H9 (cell line): ENCODE data around the gene RAB22A. TPM values are rescaled to one million over a fixed set of nuclear protein-coding genes. Genes with fewer than 3 reads are reported as not detected.
A peak's percentile ranks its signal among the peaks of the same experiment; 100 is the strongest.

Source experiments
- DNase-seq: peaks from one replicate; pipeline ENCODE4 v3.0.0-alpha.2; 2017
- H2AFZ ChIP-seq: one replicate; pipeline ENCODE4 v1.6.1; 2013; ENCODE audit warnings: mild to moderate bottlenecking, low read length, control low read depth, moderate library complexity
- H2AK5ac ChIP-seq: 2 replicates; pipeline ENCODE4 v1.6.1; 2013; ENCODE audit warnings: low read length, control low read depth, mixed read lengths; ENCODE audit not compliant: insufficient read length
- H2BK120ac ChIP-seq: one replicate; pipeline ENCODE4 v1.6.1; 2013; ENCODE audit warnings: low read depth, mild to moderate bottlenecking, low read length, control low read depth, inconsistent platforms; ENCODE audit not compliant: poor library complexity, severe bottlenecking
- H2BK12ac ChIP-seq: 2 replicates; pipeline ENCODE4 v1.6.1; 2013; ENCODE audit warnings: low read length, control low read depth, mixed read lengths, low read depth; ENCODE audit not compliant: insufficient read length
- H2BK15ac ChIP-seq: 2 replicates; pipeline ENCODE4 v1.6.1; 2013; ENCODE audit warnings: low read depth, low read length, control low read depth
- H2BK20ac ChIP-seq: one replicate; pipeline ENCODE4 v1.6.1; 2013; ENCODE audit warnings: low read depth, mild to moderate bottlenecking, low read length, control low read depth, inconsistent platforms; ENCODE audit not compliant: poor library complexity, severe bottlenecking
- H2BK5ac ChIP-seq: 2 replicates; pipeline ENCODE4 v1.6.1; 2013; ENCODE audit warnings: low read length, control low read depth, mixed read lengths; ENCODE audit not compliant: insufficient read length
- H3K14ac ChIP-seq: 2 replicates; pipeline ENCODE4 v1.6.1; 2013; ENCODE audit warnings: low read length, control low read depth; ENCODE audit not compliant: insufficient read depth
- H3K18ac ChIP-seq: 2 replicates; pipeline ENCODE4 v1.6.1; 2013; ENCODE audit warnings: low read depth, mild to moderate bottlenecking, mixed read lengths, low read length, control low read depth; ENCODE audit not compliant: insufficient read length
- H3K23ac ChIP-seq: 2 replicates; pipeline ENCODE4 v1.6.1; 2013; ENCODE audit warnings: low read length, control low read depth, mixed read lengths, low read depth; ENCODE audit not compliant: insufficient read length
- H3K23me2 ChIP-seq: 2 replicates; pipeline ENCODE4 v1.6.1; 2013; ENCODE audit warnings: low read depth, mild to moderate bottlenecking, mixed read lengths, low read length, control low read depth; ENCODE audit not compliant: insufficient read length, poor library complexity, severe bottlenecking
- H3K27ac ChIP-seq: 2 replicates; pipeline ENCODE4 v1.5.1; 2013; ENCODE audit warnings: low read length, control low read depth, mixed read lengths, low read depth; ENCODE audit not compliant: insufficient read length
- H3K27me3 ChIP-seq: 2 replicates; pipeline ENCODE4 v1.6.1; 2013; ENCODE audit warnings: low read length, control low read depth, inconsistent platforms; ENCODE audit not compliant: insufficient read depth
- H3K4ac ChIP-seq: 2 replicates; pipeline ENCODE4 v1.6.1; 2013; ENCODE audit warnings: low read depth, mild to moderate bottlenecking, control low read depth, inconsistent platforms, low read length, moderate library complexity
- H3K4me1 ChIP-seq: 2 replicates; pipeline ENCODE4 v1.6.1; 2013; ENCODE audit warnings: low read length, control low read depth, inconsistent platforms; ENCODE audit not compliant: insufficient read depth
- H3K4me2 ChIP-seq: 2 replicates; pipeline ENCODE4 v1.6.1; 2013; ENCODE audit warnings: low read length, control low read depth, mixed read lengths; ENCODE audit not compliant: insufficient read length, insufficient read depth
- H3K56ac ChIP-seq: 2 replicates; pipeline ENCODE4 v1.6.1; 2013; ENCODE audit warnings: low read depth, mild to moderate bottlenecking, mixed read lengths, low read length, control low read depth; ENCODE audit not compliant: insufficient read length
- H3K79me1 ChIP-seq: 2 replicates; pipeline ENCODE4 v1.6.1; 2013; ENCODE audit warnings: low read depth, mild to moderate bottlenecking, moderate library complexity, low read length, control low read depth, inconsistent platforms; ENCODE audit not compliant: insufficient read depth, poor library complexity, severe bottlenecking
- H3K79me2 ChIP-seq: 2 replicates; pipeline ENCODE4 v1.6.1; 2013; ENCODE audit warnings: low read length, control low read depth, inconsistent platforms; ENCODE audit not compliant: insufficient read depth
- H3K9ac ChIP-seq: 2 replicates; pipeline ENCODE4 v1.6.1; 2013; ENCODE audit warnings: low read length, control low read depth, mixed read lengths; ENCODE audit not compliant: insufficient read length; ENCODE audit errors: extremely low read depth
- H3K9me3 ChIP-seq: one replicate; pipeline ENCODE4 v1.6.1; 2013; ENCODE audit warnings: low read depth, low read length, inconsistent platforms; ENCODE audit not compliant: control insufficient read depth
- H3T11ph ChIP-seq: one replicate; pipeline ENCODE4 v1.6.1; 2013; ENCODE audit warnings: mild to moderate bottlenecking, low read length, control low read depth, inconsistent platforms
- H4K20me1 ChIP-seq: one replicate; pipeline ENCODE4 v1.6.1; 2013; ENCODE audit not compliant: control insufficient read depth, insufficient read length, insufficient read depth
- H4K5ac ChIP-seq: 2 replicates; pipeline ENCODE4 v1.6.1; 2013; ENCODE audit warnings: low read depth, mild to moderate bottlenecking, mixed read lengths, low read length, control low read depth; ENCODE audit not compliant: insufficient read length
- H4K8ac ChIP-seq: replicated peaks from 2 replicates; pipeline ENCODE4 v1.6.1; 2013; ENCODE audit warnings: low read length, control low read depth, mixed read lengths, low read depth; ENCODE audit not compliant: insufficient read length
- H4K91ac ChIP-seq: 2 replicates; pipeline ENCODE4 v1.6.1; 2013; ENCODE audit warnings: low read depth, mild to moderate bottlenecking, moderate library complexity, mixed read lengths, low read length, control low read depth; ENCODE audit not compliant: insufficient read length
- H3K27ac Mint-ChIP-seq, 3 experiments: 2 replicates in 2 of 3; 3 replicates in 1 of 3; pipeline ENCODE4 v1.8.0; 2020 to 2021; ENCODE audit warnings: mixed read lengths in 3 of 3, mild to moderate bottlenecking in 1 of 3, moderate library complexity in 1 of 3
- H3K27me3 Mint-ChIP-seq: 2 replicates; pipeline ENCODE4 v1.8.0; 2021; ENCODE audit warnings: low read depth, mild to moderate bottlenecking, moderate library complexity, mixed read lengths
- H3K36me3 Mint-ChIP-seq, 3 experiments: 2 replicates in 2 of 3; 3 replicates in 1 of 3; pipeline ENCODE4 v1.8.0; 2020 to 2021; ENCODE audit warnings: low read depth in 3 of 3, mixed read lengths in 3 of 3; ENCODE audit not compliant: insufficient read depth in 1 of 3
- H3K4me1 Mint-ChIP-seq, 2 experiments: 2 replicates each; pipeline ENCODE4 v1.8.0; 2020; ENCODE audit warnings: mixed read lengths in 2 of 2
- H3K4me3 Mint-ChIP-seq, 2 experiments: 2 replicates in 1 of 2; 3 replicates in 1 of 2; pipeline ENCODE4 v1.8.0; 2020 to 2021; ENCODE audit warnings: mild to moderate bottlenecking in 2 of 2, mixed read lengths in 2 of 2, moderate library complexity in 1 of 2
- H3K9me3 Mint-ChIP-seq, 2 experiments: 2 replicates in 1 of 2; 3 replicates in 1 of 2; pipeline ENCODE4 v1.8.0; 2020; ENCODE audit warnings: mild to moderate bottlenecking in 2 of 2, mixed read lengths in 2 of 2, moderate library complexity in 1 of 2
- CTCF ChIP-seq: fragments of 200-600 bp; sonication (generic); conservative IDR thresholded peaks from 3 replicates; pipeline ENCODE4 v1.8.0; 2021; ENCODE audit warnings: antibody characterized with exemption, mild to moderate bottlenecking
- WGBS: extraction: QIAGEN DNeasy Blood & Tissue Kit; methylation state at CpG from one replicate; pipeline ENCODE4 v1.1.7; 2013; ENCODE audit warnings: missing lambda C conversion rate, low lambda C conversion rate, mixed read lengths; ENCODE audit not compliant: insufficient read length; ENCODE audit errors: extremely low coverage; 5-methylcytosine and 5-hydroxymethylcytosine counted together
- total RNA-seq: library from RNA; stranded (reverse); gene quantifications from 2 replicates; pipeline ENCODE4 v1.2.1, GENCODE V29; 2021

The RAB22A gene
- total RNA-seq, 1 experiment from 2014 or later = 6.3 TPM

GRCh38 chr20:58392286-58392685, 82.8 kb downstream of the RAB22A start:
- Histone ChIP-seq H3K79me1 (peaks cover 4% of the 10 kb centered on the region), H3K79me2 (peaks cover 36% of the 10 kb centered on the region; the same call in 1 of the 2 replicates), H3K23ac (no peak overlapping the region), H2BK120ac (no peak overlapping the region), H4K5ac (no peak overlapping the region), H2BK20ac (no peak overlapping the region), H3K56ac (no peak overlapping the region), H3K4ac (no peak overlapping the region), H3K9ac (no peak overlapping the region), H4K91ac (no peak overlapping the region), H2AFZ (no peak overlapping the region), H3K27me3 (no peaks in the 10 kb centered on the region), H3K4me2 (no peak overlapping the region), H3K9me3 (no peaks in the 10 kb centered on the region), H2AK5ac (no peak overlapping the region), H2BK15ac (no peak overlapping the region), H3K4me1 (peaks cover 2% of the 10 kb centered on the region; the same call in 1 of the 2 replicates), H3K18ac (no peak overlapping the region), H4K20me1 (peaks cover 2% of the 10 kb centered on the region), H4K8ac (no peak overlapping the region), H2BK5ac (no peak overlapping the region), H2BK12ac (no peak overlapping the region), H3T11ph (no peak overlapping the region), H3K27ac (no peak overlapping the region), H3K14ac (no peak overlapping the region), H3K23me2 (peaks cover 8% of the 10 kb centered on the region)
- no CpG with 5 or more reads among the region's 4 CpGs for WGBS
- H3K36me3 Mint-ChIP-seq = peaks cover 12 to 29% (median 26%) of the 10 kb centered on the region in 3 experiments
- H3K4me3 Mint-ChIP-seq = no peak overlapping the region
- no peak for DNase-seq
- peak overlapping the region in 1 of 3 experiments; percentile 66; a peak in 1 of 7 replicates for H3K27ac Mint-ChIP-seq
- H3K9me3 Mint-ChIP-seq = no peaks in the 10 kb centered on the region
- no peaks in the 10 kb centered on the region for H3K27me3 Mint-ChIP-seq
- no peak for TF ChIP-seq CTCF
- peaks cover 35 to 38% of the 10 kb centered on the region in 2 experiments for H3K4me1 Mint-ChIP-seq
